ENCODE data around the gene CD300LF. TPM values are rescaled to one million over a fixed set of nuclear protein-coding genes. Genes with fewer than 3 reads are reported as not detected.

CD300LF gene
- total and polyA plus RNA-seq, 10 of the 15 experiments (the other 5 are each of a cell fraction or from before 2014, with no cell fraction given), result 0.15 TPM; not detected in 9

- Histone ChIP-seq H3K36me3 (ENCODE audit: control insufficient read depth in 2 of 2, insufficient read depth in 2 of 2, low read length in 1 of 2) (no peaks in the 10 kb centered on the region), H3K27ac (ENCODE audit: control insufficient read depth, insufficient read depth) (no peak overlapping the region), H3K4me2 (ENCODE audit: control insufficient read depth, insufficient read depth) (no peak overlapping the region), H3K27me3 (replicated peaks in 1 of 2; ENCODE audit: control insufficient read depth in 2 of 2, insufficient read depth in 2 of 2, low read length in 1 of 2) (peaks cover 0 to 3% of the 10 kb centered on the region in 2 experiments; a peak in 2 of 4 replicates), H2AFZ (ENCODE audit: control insufficient read depth, low read depth, low read length) (no peak overlapping the region), H3K9me3 (replicated peaks; ENCODE audit: control insufficient read depth, insufficient read depth, low read length) (no peaks in the 10 kb centered on the region), H3K4me1 (ENCODE audit: control insufficient read depth, insufficient read depth, low read length) (0 out of 2 replicates have a peak, but pooled peaks cover 2% of the 10 kb centered on the region), H4K20me1 (ENCODE audit: control insufficient read depth, insufficient read depth) (no peaks in the 10 kb centered on the region), H3K9ac (ENCODE audit: control insufficient read depth, insufficient read depth, low read length) (no peak overlapping the region), H3K4me3 (no peak overlapping the region), H3K79me2 (ENCODE audit: control insufficient read depth, insufficient read depth, low read length) (no peaks in the 10 kb centered on the region)
- 0% methylated on average over 4 of the region's 4 CpGs for WGBS (ENCODE audit: insufficient coverage, insufficient replicate concordance, low lambda C conversion rate, missing lambda C conversion rate)
- TF ChIP-seq WRNIP1 (IDR thresholded peaks at IDR 0.05; ENCODE audit: borderline replicate concordance, low read depth, low read length) (no peak), IKZF2 (IDR thresholded peaks at IDR 0.05) (no peak)
- SMC1A ChIA-PET (ENCODE audit: uncharacterized antibody, unreplicated experiment), result interaction anchor here (1.9 to 5.2 kb wide), 2 partner anchors 78 to 82 kb away, joined by 13 to 152 read pairs; partner anchors contain the start of gene RAB37
- DNase-seq (ENCODE audit: low read depth, low spot score) (no peak), ATAC-seq (no peak), FAIRE-seq (no peak)
- RAD21 ChIA-PET (ENCODE audit: unreplicated experiment), result interaction anchor here (0.8 to 7.6 kb wide), 2 partner anchors 77 to 121 kb away, joined by 3 to 299 read pairs; partner anchors contain the start of gene RAB37
- CTCF ChIA-PET, result interaction anchor here (0.7 to 7.2 kb wide), 8 partner anchors 12 to 202 kb away, joined by 3 to 349 read pairs (median 4); partner anchors contain the start of gene RAB37
- in situ Hi-C loops (cut with MboI) (loop anchor here (5.0 kb wide), 1 partner anchor 77 kb away; the partner anchor contains the start of gene RAB37), intact Hi-C loops (cut with micrococcal nuclease; ENCODE audit: unreplicated experiment) (no loop called here)
- BruUV-seq (replicated peaks), result no TSS peak
- POLR2A ChIA-PET, result interaction anchor here (0.7 to 0.9 kb wide), 2 partner anchors 28 to 203 kb away, joined by 3 read pairs; no protein-coding TSS in a partner anchor
Measured at GRCh38 chr17:74659889-74660288, 52.8 kb downstream of the CD300LF start.

GRCh38 chr17:74658620-74659019 lies 54.1 kb downstream of the CD300LF start:
- in situ Hi-C loops (cut with MboI) (loop anchor here (5.0 kb wide), 1 partner anchor 79 kb away; the partner anchor contains the start of gene RAB37), intact Hi-C loops (cut with micrococcal nuclease; ENCODE audit: unreplicated experiment) (no loop called here)
- DNase-seq (ENCODE audit: low read depth, low spot score) (no peak), ATAC-seq (no peak), FAIRE-seq (no peak)
- H2AFZ ChIP-seq (ENCODE audit: control insufficient read depth, low read depth, low read length), result no peak overlapping the region
- H3K4me1 ChIP-seq (ENCODE audit: control insufficient read depth, insufficient read depth, low read length), result 0 out of 2 replicates have a peak, but pooled peaks cover 2% of the 10 kb centered on the region
- no peaks in the 10 kb centered on the region for H3K9me3 ChIP-seq (replicated peaks; ENCODE audit: control insufficient read depth, insufficient read depth, low read length)
- ChIA-PET RAD21 (ENCODE audit: unreplicated experiment) (interaction anchor here (2.1 to 7.6 kb wide), 4 partner anchors 28 to 101 kb away, joined by 5 to 299 read pairs (median 15); partner anchors contain the start of gene RAB37), SMC1A (ENCODE audit: uncharacterized antibody, unreplicated experiment) (interaction anchor here (1.9 to 5.2 kb wide), 3 partner anchors 79 to 96 kb away, joined by 7 to 152 read pairs (median 13); partner anchors contain the start of gene RAB37), POLR2A (interaction anchor here (0.6 to 2.5 kb wide), 2 partner anchors 78 to 215 kb away, joined by 3 to 37 read pairs; partner anchors contain the start of gene RAB37), CTCF (interaction anchor here (0.5 to 7.2 kb wide), 11 partner anchors 11 to 1103 kb away, joined by 3 to 349 read pairs (median 10); partner anchors contain the start of genes CD300H and RAB37)
- no peak overlapping the region for H3K9ac ChIP-seq (ENCODE audit: control insufficient read depth, insufficient read depth, low read length)
- no peak overlapping the region for H3K27ac ChIP-seq (ENCODE audit: control insufficient read depth, insufficient read depth)
- H3K4me2 ChIP-seq (ENCODE audit: control insufficient read depth, insufficient read depth), result no peak overlapping the region
- BruUV-seq (replicated peaks), result no TSS peak
- no peaks in the 10 kb centered on the region for H3K36me3 ChIP-seq (ENCODE audit: control insufficient read depth in 2 of 2, insufficient read depth in 2 of 2, low read length in 1 of 2)
- H3K27me3 ChIP-seq (replicated peaks in 1 of 2; ENCODE audit: control insufficient read depth in 2 of 2, insufficient read depth in 2 of 2, low read length in 1 of 2), result no peaks in the 10 kb centered on the region; a peak in 2 of 4 replicates
- 42% methylated on average over 6 of the region's 6 CpGs for WGBS (ENCODE audit: insufficient coverage, insufficient replicate concordance, low lambda C conversion rate, missing lambda C conversion rate)
- no peak overlapping the region for H3K4me3 ChIP-seq
- H3K79me2 ChIP-seq (ENCODE audit: control insufficient read depth, insufficient read depth, low read length), result no peaks in the 10 kb centered on the region
- no peaks in the 10 kb centered on the region for H4K20me1 ChIP-seq (ENCODE audit: control insufficient read depth, insufficient read depth)
- TF ChIP-seq RB1 (IDR thresholded peaks at IDR 0.05; ENCODE audit: borderline replicate concordance), result no peak
- TF ChIP-seq STAT1 (conservative IDR thresholded peaks at IDR 0.05), result no peak
- no peak for TF ChIP-seq SMAD1 (IDR thresholded peaks at IDR 0.05; ENCODE audit: low read depth, partially characterized antibody)
- no peak for TF ChIP-seq PKNOX1 (IDR thresholded peaks at IDR 0.05)
- TF ChIP-seq TCF3 (IDR thresholded peaks at IDR 0.05; ENCODE audit: borderline replicate concordance, insufficient read depth, low read depth, low read length), result no peak
- TF ChIP-seq GABPA (IDR thresholded peaks at IDR 0.05; ENCODE audit: low read depth), result no peak
- no peak for TF ChIP-seq TCF12 (IDR thresholded peaks at IDR 0.05; ENCODE audit: low read depth, low read length)
- no peak for TF ChIP-seq ETV6 (conservative IDR thresholded peaks at IDR 0.05 in 1 of 2, IDR thresholded peaks at IDR 0.05 in 1 of 2; ENCODE audit: borderline replicate concordance in 1 of 2, low read depth in 1 of 2)
